Lower lobe of right lung (tissue), 2 donors: Measurements from ENCODE around the gene CYB561D2. TPM values are rescaled to one million over a fixed set of nuclear protein-coding genes. Genes with fewer than 3 reads are reported as not detected.
A peak's percentile ranks its signal among the peaks of the same experiment; 100 is the strongest.

Experiments used
- ATAC-seq, 2 donors: fragments of 200-7000 bp; cut with Tn5 transposase; one replicate each; pipeline ENCODE4 v1.9.1; 2020 to 2022; ENCODE audit warnings: mild to moderate bottlenecking in 2 of 2, moderate library complexity in 2 of 2
- DNase-seq: peaks from one replicate; pipeline ENCODE4 v3.0.0-alpha.2; 2020
- H3K27ac ChIP-seq: fragments of 200-600 bp; one replicate; pipeline ENCODE4 v1.8.0; 2022
- H3K27me3 ChIP-seq: fragments of 200-600 bp; one replicate; pipeline ENCODE4 v1.8.0; 2022; ENCODE audit warnings: low read depth
- H3K36me3 ChIP-seq: fragments of 200-600 bp; one replicate; pipeline ENCODE4 v1.8.0; 2022; ENCODE audit warnings: mild to moderate bottlenecking
- H3K4me1 ChIP-seq: fragments of 200-600 bp; one replicate; pipeline ENCODE4 v1.8.0; 2022
- H3K4me3 ChIP-seq: fragments of 200-600 bp; one replicate; pipeline ENCODE4 v1.8.0; 2022; ENCODE audit warnings: mild to moderate bottlenecking
- H3K9me3 ChIP-seq: fragments of 200-600 bp; one replicate; pipeline ENCODE4 v1.8.0; 2022
- CTCF ChIP-seq: fragments of 200-600 bp; IDR thresholded peaks from one replicate; pipeline ENCODE4 v1.8.0; 2022; ENCODE audit warnings: antibody characterized with exemption, mild to moderate bottlenecking
- intact Hi-C: fragments of 100-400 bp; cut with DNase I; formaldehyde crosslinking; loops from one replicate; pipeline ENCODE4 v1.11.0; 2022
- total RNA-seq: library from RNA; stranded (reverse); fragmentation: NEBNext Ultra II Directional; extraction: Animal tissue kit (Norgen Biotek cat#: 25700); gene quantifications from one replicate; pipeline ENCODE4 v1.2.1, GENCODE V29; 2021
- donor health status: DM: no; HTN: yes; CAD: no; lungs with severe emphysema.

The CYB561D2 gene
- total RNA-seq, 1 donor from 2014 or later, result 21.7 TPM

DNA sequence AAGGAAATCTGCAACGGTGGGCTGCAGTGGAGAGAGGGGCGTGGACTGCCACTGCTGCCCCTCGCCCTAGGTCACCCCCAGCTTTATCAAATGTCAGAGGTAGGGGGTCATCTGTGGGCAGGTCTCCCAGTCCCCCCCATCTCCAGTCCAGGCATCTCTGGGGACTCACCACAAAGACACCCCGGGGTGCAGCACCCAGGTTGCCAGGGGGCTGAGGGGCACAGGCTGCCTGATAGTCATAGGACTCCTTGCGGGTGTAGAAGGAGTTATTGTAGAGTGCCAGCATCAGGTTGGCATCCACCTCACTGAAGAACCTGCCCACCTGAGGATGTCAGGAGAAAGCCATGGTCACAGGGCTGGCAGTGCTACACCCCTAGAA lies 15.2 kb downstream of the CYB561D2 start:
- no peak for ATAC-seq
- DNase-seq, result no peak
- no peak for TF ChIP-seq CTCF
- H3K4me3 ChIP-seq, result peak overlapping the region; percentile 61
- H3K4me1 ChIP-seq, result peaks cover 12% of the 10 kb centered on the region
- H3K27ac ChIP-seq, result peak overlapping the region; percentile 49
- no peaks in the 10 kb centered on the region for H3K27me3 ChIP-seq
- H3K36me3 ChIP-seq, result peaks cover 11% of the 10 kb centered on the region
- intact Hi-C loops, result no loop called here
- no peaks in the 10 kb centered on the region for H3K9me3 ChIP-seq

DNA sequence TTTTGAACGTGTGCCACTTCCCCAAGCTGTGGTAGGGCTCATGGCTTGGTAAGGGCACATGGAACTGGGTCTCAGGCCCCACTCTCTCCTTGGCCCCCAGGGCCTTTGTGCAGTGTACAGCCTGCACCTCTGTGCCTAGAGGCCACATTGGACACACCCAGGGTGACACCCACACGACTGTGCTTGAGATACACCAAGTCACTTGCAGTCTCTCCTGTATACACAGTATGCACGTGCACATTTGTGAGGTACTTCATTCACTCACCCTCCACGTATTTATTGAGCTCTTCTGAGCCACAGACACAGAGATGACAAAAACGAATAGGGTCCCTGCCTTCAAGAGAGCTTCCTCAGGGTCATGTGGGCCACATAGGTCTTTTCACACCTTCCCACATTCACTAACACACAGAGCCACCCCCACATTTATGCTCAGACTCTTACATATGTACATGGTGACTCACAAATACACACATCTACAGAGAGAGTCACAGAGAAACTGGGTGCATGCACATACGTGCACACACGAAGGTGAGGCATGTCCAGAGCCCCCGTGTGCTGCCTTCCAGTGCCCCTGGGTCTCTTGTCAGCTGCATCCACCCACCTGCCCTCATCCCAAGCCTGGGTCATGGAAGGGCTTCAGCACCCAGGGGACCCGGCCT lies 18.5 kb downstream of the CYB561D2 start:
- no peaks in the 10 kb centered on the region for H3K27me3 ChIP-seq
- intact Hi-C loops, result no loop called here
- peaks cover 12% of the 10 kb centered on the region for H3K4me1 ChIP-seq
- no peak for DNase-seq
- no peak for TF ChIP-seq CTCF
- H3K4me3 ChIP-seq, result no peak overlapping the region
- ATAC-seq, result no peak
- peaks cover 11% of the 10 kb centered on the region for H3K36me3 ChIP-seq
- no peak overlapping the region for H3K27ac ChIP-seq
- H3K9me3 ChIP-seq, result no peaks in the 10 kb centered on the region

DNA sequence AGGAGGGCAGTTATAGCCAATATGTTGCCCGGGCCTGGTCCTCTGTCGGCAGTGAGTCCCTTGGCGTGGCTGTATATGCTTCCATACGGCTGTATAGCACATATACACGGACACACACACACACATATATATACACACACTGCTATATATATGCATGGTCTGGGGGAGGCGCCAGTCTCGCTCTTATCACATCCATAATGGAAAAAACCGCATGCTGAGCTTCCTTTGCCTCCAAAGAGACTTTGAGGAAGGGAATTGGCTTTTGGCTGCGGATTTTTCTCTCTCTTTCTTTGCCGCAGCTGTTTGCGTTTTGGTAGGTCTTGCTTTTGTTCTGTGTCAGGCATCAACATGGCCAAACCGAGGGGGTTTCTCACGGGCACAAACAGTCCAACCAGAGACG lies 19.9 kb downstream of the CYB561D2 start:
- Histone ChIP-seq H3K4me1 (peaks cover 2% of the 10 kb centered on the region), H3K27ac (no peak overlapping the region), H3K36me3 (peaks cover 11% of the 10 kb centered on the region), H3K27me3 (no peaks in the 10 kb centered on the region), H3K4me3 (no peak overlapping the region), H3K9me3 (no peaks in the 10 kb centered on the region)
- no peak for TF ChIP-seq CTCF
- intact Hi-C loops, result no loop called here
- DNase-seq (no peak), ATAC-seq (no peak)

- no peak for TF ChIP-seq CTCF
- no peak overlapping the region for H3K27ac ChIP-seq
- H3K27me3 ChIP-seq, result no peaks in the 10 kb centered on the region
- ATAC-seq (no peak), DNase-seq (no peak)
- H3K4me3 ChIP-seq, result no peak overlapping the region
- intact Hi-C loops, result no loop called here
- H3K36me3 ChIP-seq, result peaks cover 7% of the 10 kb centered on the region
- H3K4me1 ChIP-seq, result no peaks in the 10 kb centered on the region
- H3K9me3 ChIP-seq, result no peaks in the 10 kb centered on the region
These were observed 20.5 kb downstream of the CYB561D2 start for GRCh38 chr3:50371133-50371685.

DNA sequence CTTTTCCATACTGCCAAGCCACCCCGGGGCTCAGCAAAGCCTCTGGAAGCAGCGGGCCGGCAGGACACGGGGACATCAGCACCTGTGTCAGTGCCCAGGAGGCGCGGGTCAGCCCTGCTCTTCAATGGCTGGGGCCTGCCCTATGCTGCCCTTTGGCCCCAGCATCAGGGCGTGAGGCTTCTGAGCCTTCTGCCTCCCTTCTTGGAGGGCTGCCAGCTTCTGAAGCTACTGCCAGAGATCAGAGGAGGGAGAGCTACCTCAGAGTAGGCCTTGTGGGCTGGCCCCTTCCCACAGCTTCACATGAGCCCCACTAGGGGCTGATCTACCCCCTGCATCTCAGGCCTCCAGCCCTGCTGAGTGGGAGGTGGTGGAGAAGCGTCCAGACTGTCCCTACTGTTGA lies 21.7 kb downstream of the CYB561D2 start:
- DNase-seq (no peak), ATAC-seq (no peak)
- intact Hi-C loops, result no loop called here
- Histone ChIP-seq H3K4me3 (no peak overlapping the region), H3K9me3 (no peaks in the 10 kb centered on the region), H3K27ac (no peak overlapping the region), H3K27me3 (no peaks in the 10 kb centered on the region), H3K36me3 (peaks cover 7% of the 10 kb centered on the region), H3K4me1 (no peaks in the 10 kb centered on the region)
- TF ChIP-seq CTCF, result no peak
